HepG2 (cell line): Measurements from ENCODE around the gene VRK3. TPM values are rescaled to one million over a fixed set of nuclear protein-coding genes. Genes with fewer than 3 reads are reported as not detected.

Experiments
- DR1 ChIP-seq: sonication (generic); formaldehyde crosslinking; IDR thresholded peaks from 2 replicates; pipeline ENCODE4 v1.8.0; 2021; ENCODE audit warnings: mild to moderate bottlenecking, missing genetic modification reagents, inconsistent platforms
- FOXM1 ChIP-seq: sonication (generic); formaldehyde crosslinking; IDR thresholded peaks from 2 replicates; pipeline ENCODE4 v1.5.0; 2020; ENCODE audit warnings: missing genetic modification reagents
- KLF6 ChIP-seq: IDR thresholded peaks from 2 replicates; pipeline ENCODE4 v1.8.0; 2016; ENCODE audit warnings: missing biosample characterization, missing genetic modification reagents
- RBM22 ChIP-seq: fragments of 200-400 bp; formaldehyde crosslinking; optimal IDR thresholded peaks from 2 replicates; pipeline ENCODE3; 2017; ENCODE audit warnings: mild to moderate bottlenecking, low read length, moderate library complexity
- SAFB2 ChIP-seq: sonication (generic); formaldehyde crosslinking; IDR thresholded peaks from 2 replicates; pipeline ENCODE4 v1.5.1; 2020; ENCODE audit warnings: missing genetic modification reagents, low read depth, mild to moderate bottlenecking, borderline replicate concordance
- SPEN ChIP-seq: sonication (generic); formaldehyde crosslinking; IDR thresholded peaks from 2 replicates; pipeline ENCODE4 v1.5.1; 2020; ENCODE audit warnings: low read depth, mild to moderate bottlenecking, missing genetic modification reagents
- TCF7 ChIP-seq: sonication (generic); IDR thresholded peaks from 2 replicates; pipeline ENCODE4 v1.6.1; 2016; ENCODE audit warnings: antibody characterized with exemption, low read depth
- YEATS4 ChIP-seq: sonication (generic); formaldehyde crosslinking; IDR thresholded peaks from 2 replicates; pipeline ENCODE4 v1.4.0; 2020; ENCODE audit warnings: missing genetic modification reagents, borderline replicate concordance
- ZBTB8A ChIP-seq: sonication (generic); formaldehyde crosslinking; IDR thresholded peaks from 2 replicates; pipeline ENCODE4 v1.4.0; 2020; ENCODE audit warnings: mild to moderate bottlenecking, low read depth, missing genetic modification reagents, borderline replicate concordance
- ZFP90 ChIP-seq: sonication (generic); formaldehyde crosslinking; IDR thresholded peaks from 2 replicates; pipeline ENCODE4 v1.8.0; 2022; ENCODE audit warnings: missing genetic modification reagents, mild to moderate bottlenecking, inconsistent platforms, borderline replicate concordance
- ZKSCAN8 ChIP-seq: IDR thresholded peaks from 2 replicates; pipeline ENCODE4 v1.6.1; 2016; ENCODE audit warnings: borderline replicate concordance, missing genetic modification reagents, missing compliant biosample characterization
- ZMYM4 ChIP-seq: sonication (generic); formaldehyde crosslinking; IDR thresholded peaks from 2 replicates; pipeline ENCODE4 v1.8.1; 2023; ENCODE audit warnings: mild to moderate bottlenecking, missing genetic modification reagents
- ZNF18 ChIP-seq: sonication (generic); formaldehyde crosslinking; IDR thresholded peaks from 2 replicates; pipeline ENCODE4 v1.8.0; 2022; ENCODE audit warnings: mild to moderate bottlenecking, missing genetic modification reagents; ENCODE audit not compliant: insufficient replicate concordance
- ZNF20 ChIP-seq: sonication (generic); formaldehyde crosslinking; IDR thresholded peaks from 2 replicates; pipeline ENCODE4 v1.4.0; 2020; ENCODE audit warnings: mild to moderate bottlenecking, moderate library complexity, missing genetic modification reagents
- ZNF280B ChIP-seq: sonication (generic); formaldehyde crosslinking; IDR thresholded peaks from 2 replicates; pipeline ENCODE4 v1.5.0; 2020; ENCODE audit warnings: missing genetic modification reagents, mild to moderate bottlenecking, borderline replicate concordance
- ZNF577 ChIP-seq: sonication (generic); formaldehyde crosslinking; IDR thresholded peaks from 2 replicates; pipeline ENCODE4 v1.4.0; 2020; ENCODE audit warnings: mild to moderate bottlenecking, low read depth, missing genetic modification reagents, borderline replicate concordance
- ZNF7 ChIP-seq: IDR thresholded peaks from 2 replicates; pipeline ENCODE4 v1.6.1; 2016; ENCODE audit warnings: missing biosample characterization, missing genetic modification reagents
- ZNF792 ChIP-seq: IDR thresholded peaks from 2 replicates; pipeline ENCODE4 v1.6.1; 2016
- ZZZ3 ChIP-seq: sonication (generic); formaldehyde crosslinking; IDR thresholded peaks from 2 replicates; pipeline ENCODE4 v1.4.0; 2020; ENCODE audit warnings: missing genetic modification reagents, mild to moderate bottlenecking, borderline replicate concordance
- polyA plus RNA-seq, 8 experiments: library from polyadenylated mRNA; depleted of rRNA in 3 of 8; stranded (reverse) in 7 of 8; unstranded in 1 of 8; fragments of >200 nt; fragmentation: Illumina TruSeq in 4 of 8; extraction: Trizol in 4 of 8; gene quantifications; 2 replicates each; pipeline versions ENCODE4 v1.2.1 to v1.2.3, GENCODE V29; 2011 to 2016; ENCODE audit warnings: low read depth in 4 of 8, missing spikeins in 1 of 8, mixed read lengths in 1 of 8; ENCODE audit not compliant: insufficient read depth in 1 of 8
- total RNA-seq, 5 experiments: library from RNA; depleted of rRNA; stranded (reverse); fragments of >200 nt; fragmentation: Illumina TruSeq; extraction: Trizol; gene quantifications; 2 replicates each; pipeline ENCODE4 v1.2.3, GENCODE V29; 2016; ENCODE audit warnings: low read depth in 1 of 5
- TF ChIP-seq, protein P1 (sequence below): sonication (generic); formaldehyde crosslinking; IDR thresholded peaks from 2 replicates; pipeline ENCODE4 v1.4.0; 2020; ENCODE audit warnings: missing genetic modification reagents, borderline replicate concordance
- TF ChIP-seq, protein P2 (sequence below): sonication (generic); formaldehyde crosslinking; IDR thresholded peaks from 2 replicates; pipeline ENCODE4 v1.4.0; 2020; ENCODE audit warnings: missing genetic modification reagents, mild to moderate bottlenecking, borderline replicate concordance

The VRK3 gene
- total and polyA plus RNA-seq, 2 of the 13 experiments (the other 11 are each of a cell fraction or from before 2014, with no cell fraction given) = 23.8 to 28.3 TPM

GRCh38 chr19:49987159-49987698 lies 37.9 kb downstream of the VRK3 start (continued):
- TF ChIP-seq ZFP90 (CRISPR knock-in tag) = peak; percentile 100
- peak; percentile 100 for TF ChIP-seq ZNF280B (CRISPR knock-in tag)
- TF ChIP-seq ZZZ3 (CRISPR knock-in tag) = peak; percentile 99
- TF ChIP-seq, protein P1, sequence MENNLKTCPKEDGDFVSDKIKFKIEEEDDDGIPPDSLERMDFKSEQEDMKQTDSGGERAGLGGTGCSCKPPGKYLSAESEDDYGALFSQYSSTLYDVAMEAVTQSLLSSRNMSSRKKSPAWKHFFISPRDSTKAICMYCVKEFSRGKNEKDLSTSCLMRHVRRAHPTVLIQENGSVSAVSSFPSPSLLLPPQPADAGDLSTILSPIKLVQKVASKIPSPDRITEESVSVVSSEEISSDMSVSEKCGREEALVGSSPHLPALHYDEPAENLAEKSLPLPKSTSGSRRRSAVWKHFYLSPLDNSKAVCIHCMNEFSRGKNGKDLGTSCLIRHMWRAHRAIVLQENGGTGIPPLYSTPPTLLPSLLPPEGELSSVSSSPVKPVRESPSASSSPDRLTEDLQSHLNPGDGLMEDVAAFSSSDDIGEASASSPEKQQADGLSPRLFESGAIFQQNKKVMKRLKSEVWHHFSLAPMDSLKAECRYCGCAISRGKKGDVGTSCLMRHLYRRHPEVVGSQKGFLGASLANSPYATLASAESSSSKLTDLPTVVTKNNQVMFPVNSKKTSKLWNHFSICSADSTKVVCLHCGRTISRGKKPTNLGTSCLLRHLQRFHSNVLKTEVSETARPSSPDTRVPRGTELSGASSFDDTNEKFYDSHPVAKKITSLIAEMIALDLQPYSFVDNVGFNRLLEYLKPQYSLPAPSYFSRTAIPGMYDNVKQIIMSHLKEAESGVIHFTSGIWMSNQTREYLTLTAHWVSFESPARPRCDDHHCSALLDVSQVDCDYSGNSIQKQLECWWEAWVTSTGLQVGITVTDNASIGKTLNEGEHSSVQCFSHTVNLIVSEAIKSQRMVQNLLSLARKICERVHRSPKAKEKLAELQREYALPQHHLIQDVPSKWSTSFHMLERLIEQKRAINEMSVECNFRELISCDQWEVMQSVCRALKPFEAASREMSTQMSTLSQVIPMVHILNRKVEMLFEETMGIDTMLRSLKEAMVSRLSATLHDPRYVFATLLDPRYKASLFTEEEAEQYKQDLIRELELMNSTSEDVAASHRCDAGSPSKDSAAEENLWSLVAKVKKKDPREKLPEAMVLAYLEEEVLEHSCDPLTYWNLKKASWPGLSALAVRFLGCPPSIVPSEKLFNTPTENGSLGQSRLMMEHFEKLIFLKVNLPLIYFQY (CRISPR knock-in tag) = peak; percentile 100
- TF ChIP-seq FOXM1 = peak; percentile 99
- no peak for TF ChIP-seq TCF7
- TF ChIP-seq ZNF577 (CRISPR knock-in tag) = peak; percentile 99
- TF ChIP-seq KLF6 (CRISPR knock-in tag) = peak; percentile 100
- TF ChIP-seq, protein P2, sequence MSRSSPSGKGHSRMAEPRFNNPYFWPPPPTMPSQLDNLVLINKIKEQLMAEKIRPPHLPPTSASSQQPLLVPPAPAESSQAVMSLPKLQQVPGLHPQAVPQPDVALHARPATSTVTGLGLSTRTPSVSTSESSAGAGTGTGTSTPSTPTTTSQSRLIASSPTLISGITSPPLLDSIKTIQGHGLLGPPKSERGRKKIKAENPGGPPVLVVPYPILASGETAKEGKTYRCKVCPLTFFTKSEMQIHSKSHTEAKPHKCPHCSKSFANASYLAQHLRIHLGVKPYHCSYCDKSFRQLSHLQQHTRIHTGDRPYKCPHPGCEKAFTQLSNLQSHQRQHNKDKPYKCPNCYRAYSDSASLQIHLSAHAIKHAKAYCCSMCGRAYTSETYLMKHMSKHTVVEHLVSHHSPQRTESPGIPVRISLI (CRISPR knock-in tag) = peak; percentile 90
- peak; percentile 95 for TF ChIP-seq ZNF7
- peak; percentile 99 for TF ChIP-seq ZNF20 (CRISPR knock-in tag)
- TF ChIP-seq ZNF18 (CRISPR knock-in tag) = peak; percentile 99
- peak; percentile 99 for TF ChIP-seq ZMYM4
- no peak for TF ChIP-seq RBM22
- peak; percentile 95 for TF ChIP-seq YEATS4 (CRISPR knock-in tag)
- peak; percentile 99 for TF ChIP-seq SPEN (CRISPR knock-in tag)
- TF ChIP-seq ZBTB8A (CRISPR knock-in tag) = peak; percentile 97; the same call in 1 of the 2 replicates
- peak; percentile 95 for TF ChIP-seq DR1
- TF ChIP-seq ZKSCAN8 (CRISPR knock-in tag) = peak; percentile 99
- peak; percentile 100 for TF ChIP-seq SAFB2
- peak; percentile 100 for TF ChIP-seq ZNF792 (CRISPR knock-in tag)
